Neutrophil (primary cell): ENCODE measurements around the gene RAB31.
"Not testable (repeated sequence)": the region's sequence is repeated elsewhere in the genome, so short reads cannot be mapped to it uniquely, and the experiment has no call there.

Experiments
- H3K27ac ChIP-seq: fragments of 200-600 bp; sonication (generic); 2 replicates; pipeline ENCODE4 v1.5.1; 2016; ENCODE audit warnings: mild to moderate bottlenecking, moderate library complexity
- H3K27me3 ChIP-seq: fragments of 200-600 bp; sonication (generic); 2 replicates; pipeline ENCODE4 v1.6.0; 2016; ENCODE audit warnings: mild to moderate bottlenecking
- H3K36me3 ChIP-seq: fragments of 200-600 bp; sonication (generic); 2 replicates; pipeline ENCODE4 v1.5.1; 2017
- H3K4me1 ChIP-seq, 2 experiments: fragments of 200-600 bp in 1 of 2; sonication (generic) in 1 of 2; 1 replicate in 1 of 2; 2 replicates in 1 of 2; pipeline versions ENCODE4 v1.5.1 to v1.6.1; 2013 to 2016; ENCODE audit warnings: low read depth in 1 of 2, low read length in 1 of 2, mild to moderate bottlenecking in 1 of 2, moderate library complexity in 1 of 2; ENCODE audit not compliant: control insufficient read depth in 1 of 2, insufficient read depth in 1 of 2
- H3K4me3 ChIP-seq, 2 experiments: fragments of 200-600 bp in 1 of 2; sonication (generic) in 1 of 2; 1 replicate in 1 of 2; 2 replicates in 1 of 2; pipeline ENCODE4 v1.5.1; 2013 to 2016; ENCODE audit warnings: low read depth in 1 of 2, low read length in 1 of 2, mild to moderate bottlenecking in 1 of 2, moderate library complexity in 1 of 2
- H3K9me3 ChIP-seq: fragments of 200-600 bp; sonication (generic); 2 replicates; pipeline ENCODE4 v1.5.1; 2016
- CTCF ChIP-seq: fragments of 200-600 bp; sonication (generic); IDR thresholded peaks from 2 replicates; pipeline ENCODE4 v1.5.1; 2016; ENCODE audit warnings: antibody characterized with exemption

The RAB31 gene

DNA sequence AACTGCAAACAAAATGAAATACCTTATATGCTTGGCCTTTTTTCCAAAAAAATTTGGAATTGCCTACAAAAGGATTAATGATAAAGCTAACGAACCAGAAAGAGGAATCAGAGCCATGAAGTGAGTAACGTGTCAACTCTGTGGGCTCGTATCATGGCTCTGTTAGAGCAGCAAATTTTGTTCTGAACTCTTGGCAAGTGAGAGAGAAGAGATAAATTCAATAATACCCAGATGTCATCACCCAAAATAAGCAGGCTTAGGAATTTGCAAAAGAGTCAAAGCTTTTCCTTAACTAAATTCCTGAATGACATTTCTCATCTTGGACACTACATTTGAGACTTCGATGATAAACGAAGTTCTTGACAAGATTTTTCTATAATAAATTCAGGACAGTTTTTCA, 182.1 kb downstream of the RAB31 start:
- TF ChIP-seq CTCF, result no peak
- Histone ChIP-seq H3K36me3 (no peaks in the 10 kb centered on the region), H3K9me3 (no peaks in the 10 kb centered on the region), H3K27ac (no peak overlapping the region), H3K4me1 (no peaks in the 10 kb centered on the region), H3K27me3 (no peaks in the 10 kb centered on the region), H3K4me3 (no peak overlapping the region)

DNA sequence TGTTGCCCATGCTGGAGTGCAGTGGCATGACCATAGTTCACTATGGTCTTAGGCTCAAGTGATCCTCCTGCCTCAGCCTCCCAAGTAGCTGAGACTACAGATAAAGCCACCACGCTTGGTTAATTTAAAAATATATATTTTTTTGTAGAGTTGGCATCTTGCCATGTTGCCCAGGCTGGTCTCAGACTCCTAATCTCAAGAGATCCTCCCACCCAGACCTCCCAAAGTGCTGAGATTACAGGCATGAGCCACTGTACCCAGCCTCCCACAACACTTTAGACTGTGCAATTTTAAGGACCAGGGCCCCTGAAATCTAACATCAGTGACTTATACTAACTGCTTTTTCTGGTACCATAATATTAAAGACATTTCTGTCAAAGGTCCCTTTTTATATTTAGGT, 182.9 kb downstream of the RAB31 start:
- Histone ChIP-seq H3K27me3 (no peaks in the 10 kb centered on the region), H3K9me3 (no peaks in the 10 kb centered on the region), H3K36me3 (no peaks in the 10 kb centered on the region), H3K4me3 (no peak overlapping the region), H3K27ac (no peak overlapping the region), H3K4me1 (no peaks in the 10 kb centered on the region)
- no peak for TF ChIP-seq CTCF

DNA sequence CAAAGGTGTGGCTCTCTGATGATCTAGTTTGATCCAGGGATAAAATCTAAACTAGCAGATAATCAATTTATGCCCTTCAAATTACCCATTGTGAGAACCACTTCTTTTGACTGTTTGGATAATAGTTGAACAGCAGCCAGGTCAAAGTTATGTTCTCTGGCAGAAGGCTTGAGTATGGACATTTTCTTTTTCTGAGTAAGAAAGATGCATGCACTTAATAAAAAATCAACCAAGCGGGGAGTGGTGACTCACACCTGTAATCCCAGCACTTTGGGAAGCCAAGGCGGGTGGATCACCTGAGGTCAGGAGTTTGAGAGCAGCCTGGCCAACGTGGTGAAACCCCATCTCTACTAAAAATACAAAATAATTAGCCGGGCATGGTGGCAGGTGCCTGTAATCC, 183.4 kb downstream of the RAB31 start:
- H3K4me3 ChIP-seq, H3K27me3 ChIP-seq, H3K4me1 ChIP-seq, H3K27ac ChIP-seq, H3K9me3 ChIP-seq, H3K36me3 ChIP-seq: not testable (repeated sequence)

GRCh38 chr18:9894454-9895068, 186.5 kb downstream of the RAB31 start:
- Histone ChIP-seq H3K9me3 (no peaks in the 10 kb centered on the region), H3K27me3 (no peaks in the 10 kb centered on the region), H3K27ac (no peak overlapping the region), H3K4me3 (no peak overlapping the region), H3K36me3 (no peaks in the 10 kb centered on the region), H3K4me1 (no peaks in the 10 kb centered on the region)
- TF ChIP-seq CTCF, result no peak

DNA sequence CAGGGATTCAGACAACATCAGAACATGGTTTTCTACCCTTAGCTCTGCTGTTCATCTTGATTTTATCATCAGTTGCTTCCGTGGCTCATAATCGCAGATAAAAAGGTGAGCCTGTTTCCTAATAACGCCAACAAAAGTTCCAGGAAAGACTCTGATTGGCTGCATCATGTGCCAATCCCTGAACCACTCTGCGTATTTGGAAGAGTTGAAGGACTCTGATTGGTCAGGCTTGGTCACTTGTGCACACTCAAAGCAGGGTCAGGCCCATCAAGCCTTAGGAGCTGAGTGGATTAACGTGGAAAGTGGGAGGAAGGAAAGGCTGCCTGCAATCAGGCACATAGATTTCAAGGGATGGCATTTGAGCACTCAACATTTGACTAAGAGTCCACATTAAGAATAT, 189.0 kb downstream of the RAB31 start:
- no peak for TF ChIP-seq CTCF
- H3K36me3 ChIP-seq, result no peaks in the 10 kb centered on the region
- H3K27me3 ChIP-seq, result no peaks in the 10 kb centered on the region
- H3K4me1 ChIP-seq, result no peaks in the 10 kb centered on the region
- no peaks in the 10 kb centered on the region for H3K9me3 ChIP-seq
- H3K27ac ChIP-seq, result no peak overlapping the region
- no peak overlapping the region for H3K4me3 ChIP-seq

GRCh38 chr18:9897787-9898291, 189.7 kb downstream of the RAB31 start:
- H3K27ac ChIP-seq, H3K9me3 ChIP-seq, H3K36me3 ChIP-seq, H3K4me3 ChIP-seq, H3K4me1 ChIP-seq, H3K27me3 ChIP-seq: not testable (repeated sequence)
